Hindlimb muscle (tissue), 1 donor: ENCODE data around the gene GAD2. TPM values are rescaled to one million over a fixed set of nuclear protein-coding genes. Genes with fewer than 3 reads are reported as not detected.
A peak's percentile ranks its signal among the peaks of the same experiment; 100 is the strongest.

Experiments used
- DNase-seq: peaks from one replicate; pipeline ENCODE4 v3.0.0-alpha.2; 2013
- polyA plus RNA-seq: library from polyadenylated mRNA; unstranded; fragments of 120-200 nt; gene quantifications from one replicate; pipeline ENCODE4 v1.2.1, GENCODE V29; 2013; ENCODE audit not compliant: insufficient read length

GAD2 gene
- polyA plus RNA-seq, result not detected

DNA sequence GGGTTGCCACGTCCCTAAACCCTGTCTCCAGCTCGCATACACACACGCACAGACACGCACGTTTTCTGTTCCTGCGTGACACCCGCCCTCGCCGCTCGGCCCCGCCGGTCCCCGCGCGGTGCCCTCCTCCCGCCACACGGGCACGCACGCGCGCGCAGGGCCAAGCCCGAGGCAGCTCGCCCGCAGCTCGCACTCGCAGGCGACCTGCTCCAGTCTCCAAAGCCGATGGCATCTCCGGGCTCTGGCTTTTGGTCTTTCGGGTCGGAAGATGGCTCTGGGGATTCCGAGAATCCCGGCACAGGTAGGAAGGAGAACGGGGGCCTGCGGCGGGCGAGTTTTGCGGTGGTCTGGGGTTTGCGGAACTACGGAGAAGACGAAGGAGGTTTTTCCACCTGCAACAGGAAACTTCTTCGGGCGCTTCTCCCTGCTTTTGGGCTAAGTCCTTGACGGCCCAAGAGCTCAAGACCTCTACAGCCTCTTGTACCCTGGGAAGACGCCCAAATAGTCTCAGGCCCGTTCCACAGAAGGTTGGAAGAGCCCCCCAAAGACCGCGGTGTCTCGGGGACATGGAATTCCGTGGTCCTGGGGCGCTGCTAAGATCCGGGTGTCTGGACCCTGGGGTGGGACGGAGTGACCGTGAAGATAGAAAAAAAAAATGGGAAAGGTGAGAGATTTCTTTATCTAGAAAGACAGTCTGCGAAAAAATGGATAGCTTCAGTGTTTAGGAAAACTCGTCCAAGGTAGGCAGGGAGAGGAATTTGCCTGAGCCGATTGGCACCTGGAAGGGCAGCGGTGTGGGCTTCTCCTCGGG is at the start of gene GAD2:
GAD2 (plus strand) TSS at position 190 of the 811 bp plus-strand sequence; CDS start at position 226, 36 bp downstream.
- DNase-seq, result no peak

DNA sequence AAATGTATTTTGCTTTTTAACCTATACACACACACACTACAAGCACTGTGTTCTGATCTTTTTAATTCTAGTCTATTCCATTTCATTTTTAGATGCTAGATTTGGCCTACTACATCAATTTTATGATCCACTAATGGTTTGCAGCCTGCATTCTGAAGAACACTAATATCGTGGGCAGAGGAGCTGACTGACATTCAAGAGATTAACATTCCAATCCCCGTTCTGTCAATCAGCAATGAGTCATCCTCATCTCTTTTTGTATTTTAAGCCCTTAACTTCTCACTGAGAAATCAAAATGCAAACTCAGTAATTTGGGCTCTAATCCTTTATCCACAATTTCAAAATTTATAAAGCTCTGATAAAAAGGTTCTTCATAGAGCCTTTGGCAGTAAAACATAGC is 47.1 kb upstream of the GAD2 start:
- DNase-seq, result no peak

DNA sequence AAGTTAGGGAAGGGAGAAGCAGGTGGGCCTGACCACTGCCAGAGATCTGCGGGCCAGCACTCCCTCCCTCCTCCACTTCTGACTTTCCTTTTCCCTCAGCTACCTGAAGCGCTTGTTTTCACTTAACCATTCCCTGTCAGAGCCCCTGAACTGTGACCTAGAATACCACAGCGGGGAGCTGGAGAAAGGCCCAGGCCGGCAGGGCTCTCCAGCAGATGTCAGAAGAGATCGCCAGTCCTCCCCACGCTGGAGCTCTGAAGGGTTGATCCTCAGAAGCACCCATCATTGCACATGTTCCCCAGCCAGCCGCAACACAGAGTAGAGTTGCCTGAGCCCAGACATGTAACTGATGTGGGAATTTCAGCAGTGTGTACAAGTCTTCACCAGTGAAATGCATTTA is 44.4 kb upstream of the GAD2 start:
- no peak for DNase-seq

DNA sequence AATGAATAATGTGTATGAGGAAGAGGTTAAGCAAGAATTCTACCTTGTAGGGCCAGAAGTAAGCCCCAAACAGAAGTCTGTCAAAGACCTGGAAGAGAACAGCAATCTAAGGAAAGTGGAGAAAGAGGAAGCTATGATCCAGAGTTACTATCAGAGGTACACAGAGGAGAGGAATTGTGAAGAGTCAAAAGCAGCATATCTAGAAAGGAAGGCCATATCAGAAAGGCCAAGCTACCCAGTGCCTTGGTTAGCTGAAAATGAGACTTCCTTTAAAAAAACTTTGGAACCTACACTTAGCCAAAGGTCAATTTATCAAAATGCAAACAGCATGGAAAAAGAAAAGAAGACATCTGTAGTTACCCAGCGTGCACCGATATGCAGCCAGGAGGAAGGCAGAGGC is 42.7 kb upstream of the GAD2 start:
- DNase-seq, result no peak

DNA sequence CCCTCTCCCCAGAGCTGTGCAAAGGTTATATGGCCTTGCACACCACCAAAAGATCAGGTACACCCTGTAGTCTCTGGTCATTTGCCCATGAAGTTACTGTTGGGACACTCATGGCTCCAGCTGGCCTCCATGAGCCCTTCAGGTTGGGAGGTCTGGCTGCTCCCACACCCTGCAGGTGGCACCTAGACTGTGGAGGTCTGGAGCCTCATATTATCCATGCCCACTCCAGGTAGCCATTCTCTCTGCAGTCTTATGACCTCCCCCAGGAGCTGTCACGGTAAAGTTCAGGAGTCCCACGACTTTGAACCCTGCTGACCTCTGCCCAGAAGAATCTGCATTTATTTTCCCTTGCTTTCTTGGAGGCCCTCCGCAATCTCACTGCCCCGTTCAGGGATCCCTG is 39.2 kb upstream of the GAD2 start:
- no peak for DNase-seq

DNA sequence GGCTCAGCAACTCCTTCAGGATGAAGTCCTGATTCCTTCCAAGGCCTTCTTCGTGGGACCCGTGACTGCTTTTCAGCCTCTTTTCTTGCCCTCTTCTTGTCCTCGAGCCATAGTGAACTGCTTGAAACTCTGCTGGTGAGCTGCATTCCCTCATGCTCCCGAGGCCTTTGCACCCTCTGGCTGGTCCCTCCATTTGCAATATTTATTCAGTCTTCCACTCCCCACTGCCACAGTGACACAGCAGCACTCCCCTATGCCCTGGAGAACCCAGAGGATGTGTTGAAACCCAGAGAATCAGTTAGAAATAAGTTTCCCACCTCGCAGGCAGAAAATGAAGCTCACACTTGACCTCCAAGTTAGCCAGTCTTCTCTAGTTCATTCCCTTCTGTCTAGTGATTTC is 22.3 kb upstream of the GAD2 start:
- no peak for DNase-seq

DNA sequence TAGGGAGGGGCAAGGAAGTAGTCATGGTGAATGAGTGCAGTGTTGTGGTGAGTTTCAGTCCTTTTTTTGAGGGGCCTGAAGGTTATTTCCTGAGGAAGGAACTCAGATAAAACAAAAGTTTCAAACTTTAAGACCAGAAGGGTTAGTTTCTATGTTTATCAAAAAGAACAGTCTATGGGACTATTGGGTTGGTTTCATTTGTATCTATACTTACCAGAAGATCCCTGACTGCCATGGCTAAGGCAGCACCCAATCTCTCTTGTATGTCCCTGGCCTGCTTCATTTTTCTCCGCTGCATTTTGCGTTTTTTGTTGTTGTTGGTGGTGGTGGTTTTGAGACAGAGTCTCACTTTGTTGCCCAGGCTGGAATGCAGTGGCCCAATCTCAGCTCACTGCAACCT is 19.3 kb upstream of the GAD2 start:
- DNase-seq, result no peak

DNA sequence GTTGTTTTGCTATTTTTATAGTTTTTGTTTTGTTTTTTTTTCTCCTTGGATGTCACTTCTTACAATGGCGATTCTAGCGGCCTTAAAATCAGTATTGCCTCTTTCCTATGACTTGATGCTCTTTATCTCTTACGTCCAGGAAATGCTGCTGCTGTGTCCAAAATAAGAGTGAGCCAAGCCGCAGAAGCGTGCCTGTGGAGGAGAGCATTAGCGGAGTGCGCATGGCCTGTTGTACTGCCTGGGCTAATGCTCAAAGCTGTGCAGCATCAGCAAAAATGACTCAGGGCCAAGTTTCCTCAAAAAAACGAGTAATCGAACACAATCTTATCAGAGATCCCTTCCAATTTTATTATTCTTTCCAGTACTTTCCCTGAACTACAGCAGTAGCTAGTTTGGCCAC is 18.5 kb upstream of the GAD2 start:
- no peak for DNase-seq

DNA sequence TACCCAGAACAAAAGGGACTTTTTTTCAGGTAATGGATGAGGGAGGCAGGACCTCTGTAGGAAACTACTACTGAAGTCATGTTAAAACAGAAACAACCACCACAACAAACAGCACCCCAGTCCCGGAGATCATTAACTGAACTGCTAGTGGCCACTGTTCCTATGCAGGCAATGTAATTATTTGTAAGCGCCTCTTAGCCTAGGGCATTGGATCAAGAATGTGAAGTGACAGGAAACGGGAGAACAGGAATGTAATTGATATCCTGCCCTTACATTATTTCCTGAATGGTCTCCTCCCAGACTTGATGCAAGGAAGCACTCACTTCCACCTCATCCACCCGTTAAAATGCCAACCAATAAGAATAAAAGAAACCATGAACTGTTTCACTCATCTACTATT is 16.7 kb upstream of the GAD2 start:
- no peak for DNase-seq

DNA sequence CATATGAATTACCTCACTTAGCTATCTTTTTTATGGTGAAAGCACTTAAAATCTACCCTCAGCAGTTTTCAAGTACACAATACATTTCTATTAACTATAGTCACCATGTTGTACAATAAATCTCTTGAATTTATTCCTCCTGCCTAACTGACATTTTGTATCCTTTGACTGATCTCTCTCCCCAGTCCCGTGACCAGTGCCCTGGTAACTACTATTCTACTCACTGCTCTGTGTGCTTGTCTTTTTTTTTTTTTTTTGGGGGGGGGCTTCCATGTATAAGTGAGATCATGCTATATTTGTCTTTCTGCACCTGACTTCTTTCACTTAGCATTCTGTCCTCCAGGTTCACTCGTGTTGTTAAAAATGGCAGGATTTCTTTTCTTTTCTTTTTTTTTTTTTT is 11.4 kb upstream of the GAD2 start:
- DNase-seq, result no peak

DNA sequence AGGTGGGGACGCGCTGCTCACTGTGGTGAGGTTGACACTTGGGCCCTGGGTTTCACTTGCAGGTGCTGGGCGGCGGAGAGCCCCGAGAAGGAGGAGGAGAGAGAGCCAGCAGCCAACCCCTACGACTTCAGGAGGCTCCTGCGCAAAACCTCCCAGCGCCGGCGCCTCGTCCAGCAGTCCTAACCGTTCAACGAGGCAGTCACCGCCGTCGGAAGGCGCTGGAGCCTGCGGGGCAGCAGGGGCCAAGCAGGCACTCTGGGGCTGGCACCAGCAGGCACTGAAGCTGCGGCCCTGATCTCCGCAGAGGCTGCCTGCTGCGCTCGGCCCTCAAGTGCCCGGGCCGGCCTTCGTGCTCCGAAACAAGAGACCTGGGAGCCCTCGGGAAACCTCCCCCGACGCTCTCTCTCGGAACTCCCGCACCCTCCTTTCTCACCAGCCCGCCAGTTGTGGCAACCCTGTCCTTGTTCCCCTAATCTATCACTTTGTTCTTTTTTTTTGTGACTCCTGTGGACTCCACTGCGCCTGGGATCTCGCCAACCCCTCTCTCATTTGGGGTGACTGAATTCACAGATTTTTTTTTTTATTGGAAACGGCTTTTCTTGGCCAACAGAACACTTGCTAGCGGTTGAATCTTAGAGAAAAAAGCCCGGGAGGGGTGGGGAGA is 4.7 kb upstream of the GAD2 start:
- no peak for DNase-seq

DNA sequence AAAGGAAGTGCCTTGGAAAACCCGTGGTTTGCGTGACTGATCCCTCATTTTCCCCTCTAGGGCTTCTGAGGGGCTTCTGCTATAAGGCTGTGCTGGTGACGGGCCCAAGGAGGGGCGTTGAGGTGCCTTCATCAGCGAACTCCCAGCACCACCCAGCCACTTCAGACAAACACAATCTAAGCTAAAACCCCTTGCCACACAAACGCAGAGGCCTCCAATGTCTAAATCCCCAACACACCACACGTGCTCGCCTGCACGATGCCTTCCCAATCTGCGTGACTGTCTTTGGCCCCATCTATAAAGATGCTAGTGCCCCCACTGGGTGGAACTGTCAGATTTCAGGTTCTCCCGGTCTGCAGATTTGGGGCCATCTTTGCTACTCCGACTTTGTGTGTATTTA is 4.1 kb upstream of the GAD2 start:
- DNase-seq, result no peak

DNA sequence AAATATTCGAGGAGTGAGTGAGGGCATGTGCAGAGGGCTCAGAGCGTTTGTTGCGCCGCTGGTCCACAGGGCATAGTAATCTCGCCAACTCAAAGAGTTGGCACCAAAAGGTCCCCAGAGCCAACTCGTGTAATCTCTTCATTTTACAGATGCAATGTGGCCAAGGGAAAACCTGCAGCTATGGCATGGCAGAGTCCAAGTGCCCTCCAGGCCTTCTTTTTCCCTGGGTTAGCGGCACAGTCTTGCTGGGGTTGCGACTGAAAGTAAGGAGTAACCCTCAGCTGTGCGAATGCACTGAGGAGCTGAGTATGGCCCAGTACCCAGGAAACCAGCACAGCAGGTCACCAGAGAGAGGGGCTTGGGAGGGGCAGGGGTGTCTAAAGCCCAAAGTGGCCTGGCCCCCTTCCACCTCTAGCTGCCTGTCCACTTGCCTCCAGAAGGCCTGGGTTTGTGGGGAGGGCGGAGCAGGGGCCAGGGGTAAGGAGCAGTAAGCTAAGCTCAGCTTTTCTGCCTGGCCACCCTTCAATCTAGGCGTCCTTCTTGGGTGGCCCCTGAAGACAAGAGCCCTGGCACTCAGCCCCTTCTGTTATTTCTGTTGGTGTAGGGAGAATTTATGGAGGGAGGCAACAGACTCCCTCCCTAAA is 3.3 kb upstream of the GAD2 start:
- no peak for DNase-seq

DNA sequence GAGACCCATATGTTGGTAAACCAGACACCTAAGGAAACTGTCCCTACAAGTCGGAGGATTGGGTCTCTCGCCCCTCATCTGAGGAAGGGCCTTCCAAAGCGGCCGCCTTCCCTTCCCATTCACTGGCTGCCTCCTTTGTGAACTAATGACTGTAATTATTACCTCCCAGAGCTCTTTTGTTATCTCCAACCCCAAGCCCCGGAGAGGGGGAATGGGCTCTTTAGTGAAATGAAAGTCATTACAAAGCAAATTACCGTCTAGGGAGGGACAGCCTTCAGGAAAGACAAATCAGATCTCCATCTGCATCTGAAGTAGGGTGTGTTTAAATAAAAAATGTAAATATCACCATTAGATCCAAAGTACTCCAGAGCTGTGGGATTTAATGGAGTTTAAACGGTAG is 2.6 kb upstream of the GAD2 start:
- no peak for DNase-seq

DNA sequence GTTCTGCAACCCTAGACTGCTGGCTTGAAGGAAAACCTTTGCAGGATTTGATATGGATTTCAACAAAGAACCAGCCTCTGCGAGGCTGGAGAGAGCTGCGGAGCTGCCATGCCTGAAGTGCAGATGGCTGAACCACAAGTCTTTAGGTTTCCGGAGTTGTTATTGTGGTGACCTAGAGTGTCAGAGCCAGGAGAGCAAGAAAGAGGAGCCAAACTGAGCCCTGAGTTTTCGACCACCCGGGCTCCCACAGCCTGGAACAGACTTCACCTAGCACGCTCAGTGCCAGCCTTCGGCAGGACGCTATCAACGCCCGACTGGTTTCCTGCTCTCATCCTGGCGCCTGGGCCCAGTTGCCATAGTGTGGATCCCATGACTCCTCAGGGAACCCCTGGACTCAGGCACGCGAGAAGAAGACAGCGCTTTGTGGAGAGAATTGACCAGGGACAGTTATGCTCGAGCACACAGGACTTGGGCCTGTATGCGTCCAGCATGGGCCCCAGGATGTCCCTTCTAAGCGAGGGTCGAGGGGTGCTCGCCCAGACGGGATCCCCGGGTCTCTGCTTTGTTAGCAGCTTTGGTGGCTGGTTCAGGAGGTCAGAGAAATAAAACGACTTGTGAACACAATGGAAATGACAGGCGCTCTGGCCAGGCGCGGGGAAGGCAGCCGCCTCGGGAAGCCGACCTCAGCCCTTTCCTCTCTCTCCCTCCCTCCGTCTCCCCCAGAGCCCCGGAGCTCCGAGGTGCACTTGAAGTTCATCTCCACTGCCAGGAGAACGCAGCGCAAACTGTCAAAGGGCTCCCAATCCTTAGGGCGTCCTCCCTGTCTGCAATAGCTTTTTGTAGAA is 1.8 kb upstream of the GAD2 start:
- no peak for DNase-seq

DNA sequence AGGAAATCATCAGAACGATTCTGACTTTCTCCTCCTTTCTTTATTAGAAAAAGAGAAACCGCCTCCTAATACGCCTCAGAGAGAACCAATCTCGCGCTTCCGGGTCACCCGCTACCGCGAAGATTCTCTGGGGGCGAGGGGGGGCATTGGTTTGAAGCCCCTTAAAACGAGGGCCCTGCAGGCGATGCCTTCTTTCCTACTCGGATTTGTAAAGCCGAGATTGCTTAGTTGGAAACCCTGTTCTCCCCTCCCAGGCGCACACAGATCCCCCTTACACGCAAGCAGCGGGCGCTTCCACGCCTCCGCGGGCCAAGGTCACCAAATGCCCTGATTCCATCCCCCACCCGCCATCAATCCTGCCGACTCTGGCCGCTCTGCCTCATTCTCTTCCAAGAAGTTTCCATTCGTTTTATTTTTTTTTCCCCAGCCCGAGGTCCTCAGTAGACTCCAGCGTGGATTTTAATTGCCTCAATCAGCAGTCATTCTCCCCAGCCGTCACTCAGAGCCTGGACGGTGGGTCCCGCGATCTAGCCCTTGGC is 1.1 kb upstream of the GAD2 start:
- no peak for DNase-seq

DNA sequence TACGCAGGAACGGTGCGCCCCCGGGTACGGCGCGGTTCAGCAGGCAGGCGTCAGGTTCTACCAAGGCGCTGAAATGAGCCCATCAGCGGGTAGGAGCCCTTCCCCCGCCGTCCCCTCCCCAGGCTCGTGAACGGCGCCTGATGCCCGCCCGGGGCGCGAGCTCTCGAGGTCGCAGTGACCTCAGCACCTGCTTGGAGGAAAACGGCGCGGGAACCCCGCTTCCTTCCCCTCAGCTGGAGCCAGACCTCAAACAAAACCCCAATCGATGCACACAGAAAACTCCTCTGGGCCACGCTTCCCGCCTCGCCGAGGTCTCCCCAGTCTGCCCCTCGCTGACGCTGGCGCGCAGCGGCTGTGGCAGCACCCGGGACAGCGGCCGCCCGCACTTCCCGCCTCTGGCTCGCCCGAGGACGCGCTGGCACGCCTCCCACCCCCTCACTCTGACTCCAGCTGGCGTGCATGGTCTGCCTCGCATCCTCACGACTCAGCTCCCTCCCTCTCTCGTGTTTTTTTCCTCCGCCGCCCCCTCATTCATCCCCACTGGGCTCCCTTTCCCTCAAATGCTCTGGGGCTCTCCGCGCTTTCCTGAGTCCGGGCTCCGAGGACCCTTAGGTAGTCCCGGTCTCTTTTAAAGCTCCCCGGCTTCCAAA is 514 bp upstream of the GAD2 start:
- peak; percentile 35 for DNase-seq

DNA sequence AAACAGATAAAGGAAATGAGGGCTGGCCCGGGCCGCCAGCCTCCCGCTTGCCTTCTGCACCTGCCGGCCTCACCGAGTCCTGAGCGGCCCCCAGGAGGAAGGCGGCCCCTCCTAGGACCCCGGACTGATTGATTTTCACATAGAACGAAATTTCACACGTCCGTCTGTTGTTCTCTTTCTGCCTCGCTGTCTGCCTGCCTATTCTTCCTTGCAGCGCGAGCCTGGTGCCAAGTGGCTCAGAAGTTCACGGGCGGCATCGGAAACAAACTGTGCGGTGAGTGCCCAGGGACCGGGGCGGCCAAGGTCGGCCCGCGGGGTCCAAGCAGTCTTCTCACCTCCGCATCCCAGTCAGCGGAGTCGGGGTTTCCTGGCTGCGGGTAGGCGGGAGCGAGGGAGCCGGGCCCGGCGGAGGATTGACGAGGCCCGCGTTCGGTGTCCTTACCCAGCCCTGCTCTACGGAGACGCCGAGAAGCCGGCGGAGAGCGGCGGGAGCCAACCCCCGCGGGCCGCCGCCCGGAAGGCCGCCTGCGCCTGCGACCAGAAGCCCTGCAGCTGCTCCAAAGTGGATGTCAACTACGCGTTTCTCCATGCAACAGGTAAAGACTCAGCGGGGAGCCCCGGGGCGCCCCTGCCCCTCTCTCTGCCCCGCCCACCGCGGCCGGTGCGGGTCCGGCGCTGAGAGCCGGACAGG is 967 bp downstream of the GAD2 start:
- DNase-seq, result no peak

DNA sequence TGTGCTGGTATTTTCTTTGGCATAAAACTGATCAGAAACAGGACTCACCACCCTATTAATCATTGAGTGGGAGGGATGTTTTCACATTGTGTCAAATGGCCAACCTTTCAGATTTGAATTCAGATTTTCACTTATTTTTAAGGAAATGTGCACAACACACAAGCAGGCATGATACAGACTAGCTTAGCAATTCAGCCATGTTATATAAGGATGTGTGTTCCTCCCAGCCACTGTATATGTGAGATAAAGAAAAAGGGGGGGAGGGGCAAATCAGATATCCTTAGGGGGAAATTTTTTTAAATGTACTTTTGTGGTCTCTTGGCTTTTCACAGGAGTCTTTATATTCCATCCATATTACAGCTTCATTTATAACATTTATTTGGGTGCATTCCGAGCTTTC is 3.1 kb downstream of the GAD2 start:
- no peak for DNase-seq

DNA sequence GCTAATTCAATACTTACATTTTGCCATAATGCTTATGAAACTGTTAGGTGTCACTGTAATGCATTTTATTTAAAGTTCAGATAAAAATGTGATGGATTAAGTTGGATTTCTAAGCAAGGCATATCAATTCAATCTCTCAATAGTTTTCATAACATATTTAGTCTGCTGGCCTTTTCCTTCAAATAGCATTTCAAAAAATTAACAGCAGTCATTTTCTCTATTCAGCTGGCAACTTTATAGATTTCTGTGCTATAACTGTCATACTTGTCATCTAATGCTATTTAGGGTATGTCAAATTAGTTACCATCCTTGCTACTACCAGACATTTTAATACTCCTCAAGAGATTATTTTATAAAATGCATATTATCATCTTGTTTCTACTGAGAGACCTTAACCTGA is 4.3 kb downstream of the GAD2 start:
- no peak for DNase-seq

DNA sequence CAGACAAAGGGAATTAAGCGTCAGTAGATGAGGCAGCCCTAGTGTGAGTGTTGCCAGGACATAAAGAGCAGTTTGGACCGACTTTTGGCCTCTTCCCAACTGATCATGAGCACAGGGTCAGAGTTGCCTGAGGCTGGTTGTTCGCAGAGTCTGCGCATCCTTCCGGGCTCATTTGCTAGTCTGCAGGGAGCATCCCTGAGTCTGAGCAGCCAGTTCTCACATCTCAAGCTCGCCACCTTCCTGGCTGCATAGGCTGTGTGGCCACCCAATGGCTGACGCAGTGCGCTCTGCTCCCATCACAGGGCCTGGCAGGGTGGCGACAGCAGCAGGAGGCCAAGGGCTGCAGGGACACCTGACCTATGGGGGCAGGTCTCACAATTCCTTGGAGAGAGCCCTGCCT is 5.0 kb downstream of the GAD2 start:
- DNase-seq, result no peak
